Keratinocyte (primary cell): ENCODE results near the gene GPATCH2. TPM values are rescaled to one million over a fixed set of nuclear protein-coding genes. Genes with fewer than 3 reads are reported as not detected.

Experiments
- DNase-seq: peaks from one replicate; pipeline ENCODE4 v3.0.0-alpha.2; 2011; ENCODE audit warnings: low read depth, missing footprints, low spot score
- FAIRE-seq: peaks from 2 replicates; lab custom pipeline; 2011; peaks lifted over from hg19 to GRCh38; lab: Jason Lieb, UNC
- H2AFZ ChIP-seq: 2 replicates; pipeline ENCODE4 v1.6.0; 2012; ENCODE audit warnings: low read length, control low read depth, inconsistent platforms; ENCODE audit not compliant: control insufficient read depth
- H3K27ac ChIP-seq: 2 replicates; pipeline ENCODE4 v1.5.1; 2011; ENCODE audit warnings: low read length; ENCODE audit not compliant: control insufficient read depth, insufficient read depth
- H3K27me3 ChIP-seq: 3 replicates; pipeline ENCODE4 v1.6.0; 2011; ENCODE audit warnings: low read length; ENCODE audit not compliant: control insufficient read depth, insufficient read depth; ENCODE audit errors: extremely low read depth
- H3K36me3 ChIP-seq, 2 experiments: 2 replicates in 1 of 2; 3 replicates in 1 of 2; pipeline ENCODE4 v1.5.1; 2011; ENCODE audit warnings: low read length in 2 of 2, mild to moderate bottlenecking in 1 of 2; ENCODE audit not compliant: control insufficient read depth in 2 of 2, insufficient read depth in 2 of 2; ENCODE audit errors: extremely low read depth in 1 of 2
- H3K4me1 ChIP-seq: 3 replicates; pipeline ENCODE4 v1.5.1; 2011; ENCODE audit warnings: low read length; ENCODE audit not compliant: control insufficient read depth, insufficient read depth; ENCODE audit errors: extremely low read depth
- H3K4me2 ChIP-seq: 3 replicates; pipeline ENCODE4 v1.6.0; 2011; ENCODE audit warnings: low read depth, low read length; ENCODE audit not compliant: control insufficient read depth, insufficient read depth; ENCODE audit errors: extremely low read depth
- H3K4me3 ChIP-seq, 3 experiments: fragments of 200-600 bp in 1 of 3; sonication (generic) in 1 of 3; 2 replicates in 2 of 3; 3 replicates in 1 of 3; pipeline ENCODE4 v1.5.1; 2011 to 2016; ENCODE audit warnings: low read length in 3 of 3, mild to moderate bottlenecking in 3 of 3, control low read depth in 2 of 3, inconsistent platforms in 1 of 3, low read depth in 1 of 3, mixed read lengths in 1 of 3, mixed run types in 1 of 3, moderate library complexity in 1 of 3; ENCODE audit not compliant: control insufficient read depth in 2 of 3, insufficient read depth in 2 of 3; ENCODE audit errors: extremely low read depth in 1 of 3
- H3K79me2 ChIP-seq: 2 replicates; pipeline ENCODE4 v1.6.0; 2012; ENCODE audit warnings: low read length; ENCODE audit not compliant: control insufficient read depth, insufficient read depth
- H3K9ac ChIP-seq: 3 replicates; pipeline ENCODE4 v1.6.0; 2011; ENCODE audit warnings: low read length; ENCODE audit not compliant: control insufficient read depth, insufficient read depth; ENCODE audit errors: extremely low read depth
- H3K9me1 ChIP-seq: 3 replicates; pipeline ENCODE4 v1.6.0; 2011; ENCODE audit warnings: low read length; ENCODE audit not compliant: control insufficient read depth, insufficient read depth; ENCODE audit errors: extremely low read depth
- H3K9me3 ChIP-seq: 2 replicates; pipeline ENCODE4 v1.5.1; 2012; ENCODE audit warnings: low read depth, low read length; ENCODE audit not compliant: control insufficient read depth
- H4K20me1 ChIP-seq: 3 replicates; pipeline ENCODE4 v1.6.0; 2011; ENCODE audit warnings: low read length; ENCODE audit not compliant: control insufficient read depth, insufficient read depth; ENCODE audit errors: extremely low read depth
- CTCF ChIP-seq, 3 experiments: IDR thresholded peaks in 1 of 3; conservative IDR thresholded peaks in 1 of 3; optimal IDR thresholded peaks in 1 of 3; 2 replicates in 2 of 3; 3 replicates in 1 of 3; pipeline versions ENCODE3 to v1.5.1; 2011; ENCODE audit warnings: low read length in 3 of 3, mild to moderate bottlenecking in 3 of 3, moderate library complexity in 2 of 3, control low read depth in 1 of 3, inconsistent platforms in 1 of 3; ENCODE audit not compliant: insufficient read depth in 2 of 3; ENCODE audit errors: extremely low read depth in 1 of 3
- EZH2 ChIP-seq: IDR thresholded peaks from one replicate; pipeline ENCODE4 v1.6.1; 2012; ENCODE audit warnings: inconsistent platforms, mild to moderate bottlenecking, low read length, moderate library complexity
- dilution Hi-C: fragments of 300-500 bp; cut with MboI; formaldehyde crosslinking; loops from one replicate; pipeline ENCODE4 v1.7.0; 2020; ENCODE audit warnings: low sequenced_read_pairs; ENCODE audit not compliant: extremely low pct_ligation_motif_present
- polyA plus RNA-seq, 5 experiments: library from polyadenylated mRNA; depleted of rRNA in 3 of 5; stranded (reverse) in 3 of 5; stranded (forward) in 1 of 5; unstranded in 1 of 5; fragments of >200 nt; gene quantifications; 1 replicate in 1 of 5; 2 replicates in 3 of 5; 3 replicates in 1 of 5; pipeline versions ENCODE4 v1.2.1 to v1.2.3, GENCODE V29; 2011 to 2012; ENCODE audit warnings: missing spikeins in 2 of 5, low read depth in 1 of 5, low replicate concordance in 1 of 5

The GPATCH2 gene
- polyA plus RNA-seq, 1 donor (not counting 4 experiments of a cell fraction or from before 2014, with no cell fraction given) = 15.7 TPM

- no peaks in the 10 kb centered on the region for H4K20me1 ChIP-seq
- H3K9me3 ChIP-seq = no peaks in the 10 kb centered on the region
- H3K9me1 ChIP-seq = no peaks in the 10 kb centered on the region
- TF ChIP-seq EZH2 (no peak), CTCF (optimal IDR thresholded peaks at IDR 0.05 in 1 of 3, IDR thresholded peaks at IDR 0.05 in 1 of 3, conservative IDR thresholded peaks at IDR 0.05 in 1 of 3; ENCODE audit: extremely low read depth in 1 of 3, insufficient read depth in 2 of 3, low read length in 3 of 3) (no peak)
- dilution Hi-C loops = no loop called here
- no peak overlapping the region for H3K4me2 ChIP-seq
- no peak overlapping the region for H3K27ac ChIP-seq
- no peak overlapping the region for H3K4me3 ChIP-seq
- no peaks in the 10 kb centered on the region for H3K4me1 ChIP-seq
- FAIRE-seq (no peak), DNase-seq (no peak)
- no peak overlapping the region for H2AFZ ChIP-seq
- no peaks in the 10 kb centered on the region for H3K79me2 ChIP-seq
- H3K36me3 ChIP-seq = no peaks in the 10 kb centered on the region
- H3K9ac ChIP-seq = no peak overlapping the region
- no peaks in the 10 kb centered on the region for H3K27me3 ChIP-seq
These were observed 76.0 kb downstream of the GPATCH2 start for GRCh38 chr1:217554849-217555248.

DNA sequence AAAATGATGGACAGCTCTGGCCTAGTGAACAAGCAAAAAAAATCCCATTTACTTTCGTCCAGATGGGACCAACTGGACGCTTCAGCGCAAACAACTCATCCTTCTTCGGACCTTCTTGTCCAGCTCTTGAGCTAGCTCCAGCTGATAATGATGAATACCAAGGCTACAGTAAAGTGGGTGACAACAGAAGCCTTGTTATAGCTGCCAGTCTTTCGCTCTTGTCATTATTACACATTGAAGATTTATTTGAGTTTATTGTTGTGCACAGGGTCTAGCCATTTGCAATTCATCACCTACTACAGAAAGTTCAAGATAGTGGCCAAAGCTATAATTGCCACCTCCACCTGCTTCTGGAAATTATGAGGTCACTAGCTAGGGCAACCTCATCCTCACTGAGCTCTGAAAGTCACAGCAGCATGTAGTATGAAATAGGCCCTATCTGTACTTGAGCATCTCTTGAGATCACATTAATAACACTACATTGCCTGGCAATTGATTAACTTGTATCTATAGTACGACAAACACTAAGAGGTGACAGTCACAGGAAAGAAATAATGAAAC lies 76.9 kb downstream of the GPATCH2 start:
- Histone ChIP-seq H3K27ac (no peak overlapping the region), H3K79me2 (no peaks in the 10 kb centered on the region), H3K27me3 (no peaks in the 10 kb centered on the region), H3K36me3 (no peaks in the 10 kb centered on the region), H3K4me2 (no peak overlapping the region), H4K20me1 (no peaks in the 10 kb centered on the region), H3K9ac (no peak overlapping the region), H3K9me3 (no peaks in the 10 kb centered on the region), H3K4me3 (no peak overlapping the region), H3K9me1 (no peaks in the 10 kb centered on the region), H2AFZ (no peak overlapping the region), H3K4me1 (no peaks in the 10 kb centered on the region)
- FAIRE-seq (peak; percentile 66), DNase-seq (no peak)
- TF ChIP-seq CTCF (optimal IDR thresholded peaks at IDR 0.05 in 1 of 3, IDR thresholded peaks at IDR 0.05 in 1 of 3, conservative IDR thresholded peaks at IDR 0.05 in 1 of 3; ENCODE audit: extremely low read depth in 1 of 3, insufficient read depth in 2 of 3, low read length in 3 of 3) (no peak), EZH2 (no peak)
- dilution Hi-C loops = no loop called here
